HG03469 (cell line): ENCODE measurements around the gene ZNF20.

Experiments used
- ATAC-seq: cut with Tn5 transposase; IDR thresholded peaks from one replicate; pipeline ENCODE4 v1.9.1; 2021; ENCODE audit warnings: mild to moderate bottlenecking, moderate library complexity, moderate number of reproducible peaks; ENCODE audit not compliant: unreplicated experiment

The ZNF20 gene

DNA sequence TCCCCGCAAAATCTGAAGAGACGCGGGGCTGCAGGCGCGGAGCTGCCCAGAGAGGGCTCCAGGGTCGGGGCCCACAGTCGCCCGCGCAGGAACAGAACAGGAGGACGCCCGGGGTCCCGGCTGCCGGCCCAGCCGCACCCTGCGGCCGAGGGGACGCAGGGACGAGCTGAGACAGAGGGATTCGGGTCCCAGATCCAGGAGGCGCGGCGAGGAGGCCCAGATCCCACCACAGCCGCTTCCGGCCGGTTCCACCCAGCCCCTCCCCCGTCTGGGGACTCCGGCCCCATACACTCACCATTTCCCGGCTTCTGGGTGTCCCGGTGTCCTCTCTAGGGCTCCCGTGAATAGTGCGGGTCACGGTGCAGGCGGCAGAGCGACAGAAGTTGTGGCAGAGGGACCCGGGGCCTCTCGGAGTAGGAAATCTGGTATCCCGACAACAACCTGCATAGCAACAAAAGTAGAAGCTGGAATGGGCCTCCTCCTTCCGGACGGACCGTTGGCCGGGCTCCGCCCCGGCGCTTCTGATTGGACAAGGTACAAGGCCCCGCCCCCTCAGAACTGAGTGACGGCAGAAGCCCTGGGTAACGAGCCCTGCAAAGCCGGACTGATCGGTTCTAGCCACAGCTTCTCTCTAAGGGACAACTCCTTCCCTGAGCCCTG is at the start of gene ZNF20:
TSS of gene ZNF20 (minus strand) at position 466 of the 660 bp plus-strand sequence. CDS start at position 298, 168 bp downstream.
- no peak for ATAC-seq

- ATAC-seq: no peak
Measured at GRCh38 chr19:12187625-12188024, 47.5 kb upstream of the ZNF20 start.

DNA sequence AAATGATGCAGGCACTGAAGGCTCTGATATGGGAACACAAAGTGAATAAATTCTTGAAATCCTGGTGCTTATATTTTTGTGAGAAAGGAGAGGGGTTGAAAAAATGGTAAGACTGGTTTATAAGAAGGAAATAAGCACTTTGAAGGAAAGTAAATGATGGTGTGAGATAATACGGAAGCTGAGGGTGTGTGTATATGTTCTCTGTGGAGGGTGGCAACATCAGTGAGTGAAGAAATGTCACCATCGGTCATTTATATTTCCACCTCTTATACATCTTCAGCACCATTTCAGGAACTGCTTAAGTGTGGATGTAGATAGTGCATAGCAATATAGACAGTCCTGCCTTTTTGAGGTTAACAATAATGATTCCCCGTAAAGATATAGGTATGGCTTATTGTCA is 40.2 kb upstream of the ZNF20 start:
- ATAC-seq: no peak

- ATAC-seq: no peak
Measured at GRCh38 chr19:12166626-12167025, 26.5 kb upstream of the ZNF20 start.

- ATAC-seq: no peak
Measured at GRCh38 chr19:12163826-12164225, 23.7 kb upstream of the ZNF20 start.

DNA sequence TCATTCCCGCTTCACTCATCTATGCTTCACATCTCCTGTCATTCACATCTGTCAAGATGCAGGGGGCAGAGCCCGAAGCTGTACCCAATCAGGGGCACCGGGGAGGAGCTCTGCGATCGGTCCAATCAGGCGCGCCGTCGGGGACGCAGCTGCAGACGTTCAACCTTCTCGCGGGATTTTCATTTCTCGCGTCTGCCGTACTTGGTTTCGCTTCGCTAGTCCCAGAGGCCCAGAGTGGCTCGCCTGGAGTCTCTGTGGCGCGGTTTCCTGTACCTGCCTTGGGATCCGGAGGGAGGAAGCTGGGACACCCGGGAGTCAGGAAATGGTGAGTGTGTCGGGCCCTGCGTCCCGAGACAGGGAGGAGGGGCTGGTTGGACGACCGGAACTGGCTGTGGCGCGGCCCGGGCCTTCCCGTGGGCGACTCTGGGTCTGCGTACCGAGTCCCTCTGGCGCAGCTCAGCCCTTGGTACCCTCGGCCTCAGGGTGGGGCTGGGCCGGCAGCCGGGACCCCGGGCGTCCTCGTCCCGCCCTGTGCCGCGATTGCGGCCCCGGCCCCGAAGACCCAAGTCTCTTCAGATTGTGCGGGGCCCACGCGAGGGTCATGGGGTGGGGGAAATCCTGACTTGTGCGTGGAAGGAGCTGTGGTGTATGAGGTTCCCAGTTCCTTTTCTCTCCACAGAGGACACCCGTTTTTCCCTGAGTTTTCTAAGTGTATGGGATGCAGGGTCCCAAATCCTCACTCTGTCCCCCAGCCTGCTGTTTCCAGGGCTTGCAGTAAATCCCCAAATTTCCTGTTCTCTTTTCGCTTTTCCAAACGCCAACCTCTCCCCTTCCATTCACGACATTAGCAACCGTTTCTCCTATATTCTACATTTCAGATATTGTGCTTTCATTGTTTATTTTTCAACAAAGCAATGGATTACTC is 23.0 kb upstream of the ZNF20 start, which contains the start of gene ZNF136:
TSS of gene ZNF136 (plus strand) at position 215 of the 925 bp plus-strand sequence. CDS start at position 323, 108 bp downstream.
- ATAC-seq: peak; percentile 75

GRCh38 chr19:12162513-12162881 is 22.3 kb upstream of the ZNF20 start:
- no peak for ATAC-seq

- no peak for ATAC-seq
Measured at GRCh38 chr19:12159773-12160414, 19.7 kb upstream of the ZNF20 start.

- ATAC-seq: no peak
Measured at GRCh38 chr19:12156223-12157058, 16.3 kb upstream of the ZNF20 start, which contains the start of gene ZNF625. Gene ZNF625 (minus strand): TSS chr19:12156734. CDS start chr19:12156558, 176 bp downstream.

- no peak for ATAC-seq
Measured at GRCh38 chr19:12155324-12155860, 15.2 kb upstream of the ZNF20 start.

GRCh38 chr19:12145348-12145747 is 5.2 kb upstream of the ZNF20 start:
- ATAC-seq: no peak

DNA sequence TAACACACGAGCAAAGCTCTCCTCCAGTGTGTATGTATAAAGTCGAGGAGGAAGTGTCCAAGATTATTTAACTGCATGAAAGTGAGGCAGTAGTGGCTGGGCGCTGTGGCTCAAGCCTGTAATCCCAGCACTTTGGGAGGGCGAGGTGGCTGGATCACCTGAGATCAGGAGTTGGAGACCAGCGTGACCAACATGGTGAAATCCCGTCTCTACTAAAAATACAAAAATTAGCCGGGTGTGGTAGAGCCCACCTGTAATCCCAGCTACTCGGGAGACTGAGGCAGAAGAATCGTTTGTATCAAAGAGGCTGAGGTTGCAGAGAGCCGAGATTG is 1.2 kb upstream of the ZNF20 start:
- no peak for ATAC-seq

DNA sequence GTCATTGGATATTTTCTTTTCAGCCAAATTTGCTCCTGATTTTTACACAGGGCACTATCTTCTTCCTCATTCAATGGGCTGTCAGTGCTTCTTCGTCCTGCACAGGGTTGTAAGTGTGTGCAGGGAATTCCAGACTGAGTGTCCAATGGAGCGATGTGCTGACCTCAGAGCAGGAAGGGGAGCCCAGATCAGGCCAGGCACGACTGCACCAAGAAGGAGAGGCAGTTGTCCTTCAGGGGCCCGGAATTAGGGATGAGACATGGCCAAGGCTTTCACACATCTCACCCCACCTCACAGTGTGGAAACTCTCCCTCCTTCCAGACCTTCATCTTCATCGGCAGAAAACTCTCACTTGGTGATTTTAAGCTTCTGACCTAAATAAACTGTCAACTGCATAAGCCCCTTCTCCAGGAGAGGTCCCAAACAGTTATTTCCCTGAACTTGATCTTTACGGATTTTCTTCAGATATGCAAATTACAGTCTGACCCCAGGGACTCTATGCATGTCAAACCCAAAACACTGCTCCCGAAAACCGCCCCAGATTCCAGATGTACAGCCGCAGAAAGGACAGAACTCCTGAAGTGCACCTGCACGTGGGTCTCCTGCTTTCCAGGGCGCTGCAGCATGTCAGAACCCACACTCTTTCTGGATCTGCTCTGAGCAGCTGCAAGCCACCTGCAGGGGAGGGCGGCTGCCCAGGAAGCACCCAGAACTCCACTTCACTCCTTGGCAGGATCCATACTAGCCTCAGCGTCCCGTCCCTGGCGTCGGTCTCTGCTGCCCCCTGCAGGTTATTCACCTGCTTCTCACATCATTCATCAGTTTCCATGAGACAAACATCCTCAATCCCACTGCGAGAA is 625 bp upstream of the ZNF20 start:
- no peak for ATAC-seq

GRCh38 chr19:12139269-12139668 is 881 bp downstream of the ZNF20 start:
- no peak for ATAC-seq

- no peak for ATAC-seq
Measured at GRCh38 chr19:12137221-12137940, 2.8 kb downstream of the ZNF20 start.

DNA sequence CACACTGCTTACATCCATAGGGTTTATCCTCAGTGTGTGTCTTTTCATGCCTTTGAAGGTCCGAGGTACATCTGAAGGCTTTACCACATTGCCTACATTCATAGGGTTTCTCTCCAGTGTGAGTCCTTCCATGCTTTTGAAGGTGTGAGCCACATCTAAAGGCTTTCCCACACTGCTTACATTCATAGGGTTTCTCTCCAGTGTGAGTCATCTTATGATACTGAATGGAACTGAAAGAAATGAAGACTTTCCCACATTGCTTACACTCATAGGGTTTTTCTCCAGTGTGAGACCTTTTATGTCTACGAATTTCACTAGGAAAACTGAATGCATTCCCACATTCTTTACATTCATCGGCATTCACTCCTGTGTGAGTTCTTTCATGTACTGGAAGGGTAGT is 7.1 kb downstream of the ZNF20 start:
- no peak for ATAC-seq

GRCh38 chr19:12126707-12127106 is 13.4 kb downstream of the ZNF20 start:
- no peak for ATAC-seq

GRCh38 chr19:12117201-12117970 is 22.8 kb downstream of the ZNF20 start:
- ATAC-seq: no peak
